Mucosa of rectum (tissue), 2 donors: ENCODE measurements around the gene DPPA2.

Experiments
- H3K27ac ChIP-seq, 2 donors: one replicate each; pipeline ENCODE4 v1.7.0; 2013; ENCODE audit warnings: inconsistent platforms in 2 of 2, low read depth in 2 of 2, low read length in 2 of 2
- H3K27me3 ChIP-seq, 2 donors: one replicate each; pipeline ENCODE4 v1.7.0; 2013; ENCODE audit warnings: low read length in 2 of 2; ENCODE audit not compliant: control insufficient read depth in 2 of 2, insufficient read depth in 2 of 2
- H3K36me3 ChIP-seq, 2 donors: one replicate each; pipeline ENCODE4 v1.7.0; 2013; ENCODE audit warnings: low read length in 2 of 2; ENCODE audit not compliant: control insufficient read depth in 2 of 2, insufficient read depth in 2 of 2
- H3K4me1 ChIP-seq, 2 donors: one replicate each; pipeline ENCODE4 v1.7.0; 2013; ENCODE audit warnings: low read length in 2 of 2, mild to moderate bottlenecking in 1 of 2; ENCODE audit not compliant: control insufficient read depth in 2 of 2, insufficient read depth in 2 of 2
- H3K4me3 ChIP-seq, 2 donors: one replicate each; pipeline ENCODE4 v1.7.0; 2013; ENCODE audit warnings: low read length in 2 of 2
- H3K9ac ChIP-seq, 2 donors: one replicate each; pipeline ENCODE4 v1.7.0; 2013; ENCODE audit warnings: low read length in 2 of 2, low read depth in 1 of 2, mild to moderate bottlenecking in 1 of 2
- H3K9me3 ChIP-seq, 2 donors: one replicate each; pipeline ENCODE4 v1.7.0; 2013; ENCODE audit warnings: low read length in 2 of 2; ENCODE audit not compliant: control insufficient read depth in 2 of 2
- donor health status: healthy.
- donor health status: Normal muscosa, but diverticular disease.

Gene DPPA2

GRCh38 chr3:109346099-109346498 lies 29.8 kb upstream of the DPPA2 start:
- no peak overlapping the region for H3K9ac ChIP-seq
- no peak overlapping the region for H3K4me3 ChIP-seq
- H3K36me3 ChIP-seq = no peaks in the 10 kb centered on the region
- H3K27ac ChIP-seq = no peak overlapping the region
- H3K27me3 ChIP-seq = no peaks in the 10 kb centered on the region
- no peaks in the 10 kb centered on the region for H3K4me1 ChIP-seq
- no peaks in the 10 kb centered on the region for H3K9me3 ChIP-seq

- Histone ChIP-seq H3K27me3 (no peaks in the 10 kb centered on the region), H3K9ac (no peak overlapping the region), H3K4me1 (no peaks in the 10 kb centered on the region), H3K9me3 (no peaks in the 10 kb centered on the region), H3K36me3 (no peaks in the 10 kb centered on the region), H3K4me3 (no peak overlapping the region), H3K27ac (no peak overlapping the region)
Observed at GRCh38 chr3:109339714-109340648, 23.7 kb upstream of the DPPA2 start.

GRCh38 chr3:109339197-109339596 lies 22.9 kb upstream of the DPPA2 start:
- Histone ChIP-seq H3K27me3 (no peaks in the 10 kb centered on the region), H3K36me3 (no peaks in the 10 kb centered on the region), H3K27ac (no peak overlapping the region), H3K4me3 (no peak overlapping the region), H3K4me1 (no peaks in the 10 kb centered on the region), H3K9ac (no peak overlapping the region), H3K9me3 (no peaks in the 10 kb centered on the region)

GRCh38 chr3:109338322-109338721 lies 22.0 kb upstream of the DPPA2 start:
- Histone ChIP-seq H3K4me1 (no peaks in the 10 kb centered on the region), H3K9ac (no peak overlapping the region), H3K27me3 (no peaks in the 10 kb centered on the region), H3K36me3 (no peaks in the 10 kb centered on the region), H3K27ac (no peak overlapping the region), H3K9me3 (no peaks in the 10 kb centered on the region), H3K4me3 (no peak overlapping the region)

GRCh38 chr3:109337393-109337792 lies 21.1 kb upstream of the DPPA2 start, which contains the start of gene DPPA4:
Gene DPPA4 (minus strand): TSS chr3:109337546. CDS start chr3:109337517, 29 bp downstream.
- Histone ChIP-seq H3K9ac (no peak within 1 kb of the TSS), H3K27ac (no peak within 1 kb of the TSS), H3K27me3 (no peaks in the 10 kb centered on the region), H3K36me3 (no peaks in the 10 kb centered on the region), H3K4me3 (peak within 1 kb of the TSS in 1 of 2 donors; percentile 39), H3K9me3 (no peaks in the 10 kb centered on the region), H3K4me1 (no peaks in the 10 kb centered on the region)

- Histone ChIP-seq H3K36me3 (no peaks in the 10 kb centered on the region), H3K9me3 (no peaks in the 10 kb centered on the region), H3K9ac (no peak overlapping the region), H3K27ac (no peak overlapping the region), H3K27me3 (no peaks in the 10 kb centered on the region), H3K4me1 (no peaks in the 10 kb centered on the region), H3K4me3 (peak overlapping the region in 1 of 2 donors; percentile 39)
Observed at GRCh38 chr3:109336291-109336861, 20.1 kb upstream of the DPPA2 start.

- no peaks in the 10 kb centered on the region for H3K27me3 ChIP-seq
- H3K27ac ChIP-seq = no peak overlapping the region
- H3K4me1 ChIP-seq = no peaks in the 10 kb centered on the region
- no peak overlapping the region for H3K9ac ChIP-seq
- no peaks in the 10 kb centered on the region for H3K9me3 ChIP-seq
- no peak overlapping the region for H3K4me3 ChIP-seq
- H3K36me3 ChIP-seq = no peaks in the 10 kb centered on the region
Observed at GRCh38 chr3:109334572-109334971, 18.3 kb upstream of the DPPA2 start.

GRCh38 chr3:109331692-109332091 lies 15.4 kb upstream of the DPPA2 start:
- H3K4me1 ChIP-seq = no peaks in the 10 kb centered on the region
- no peak overlapping the region for H3K9ac ChIP-seq
- H3K36me3 ChIP-seq = no peaks in the 10 kb centered on the region
- H3K27ac ChIP-seq = no peak overlapping the region
- H3K4me3 ChIP-seq = no peak overlapping the region
- H3K27me3 ChIP-seq = no peaks in the 10 kb centered on the region
- no peaks in the 10 kb centered on the region for H3K9me3 ChIP-seq

GRCh38 chr3:109330405-109330804 lies 14.1 kb upstream of the DPPA2 start:
- Histone ChIP-seq H3K36me3 (no peaks in the 10 kb centered on the region), H3K4me3 (no peak overlapping the region), H3K27ac (no peak overlapping the region), H3K27me3 (no peaks in the 10 kb centered on the region), H3K9me3 (no peaks in the 10 kb centered on the region), H3K9ac (no peak overlapping the region), H3K4me1 (no peaks in the 10 kb centered on the region)

- Histone ChIP-seq H3K4me1 (no peaks in the 10 kb centered on the region), H3K9ac (no peak overlapping the region), H3K36me3 (no peaks in the 10 kb centered on the region), H3K27ac (no peak overlapping the region), H3K4me3 (no peak overlapping the region), H3K27me3 (no peaks in the 10 kb centered on the region), H3K9me3 (no peaks in the 10 kb centered on the region)
Observed at GRCh38 chr3:109328202-109328601, 11.9 kb upstream of the DPPA2 start.
